ENCODE results near the gene YIF1A. TPM values are rescaled to one million over a fixed set of nuclear protein-coding genes. Genes with fewer than 3 reads are reported as not detected.

YIF1A gene
- total RNA-seq, 4 donors from 2014 or later = 39.4 to 79.3 (median 64.5) TPM

DNA sequence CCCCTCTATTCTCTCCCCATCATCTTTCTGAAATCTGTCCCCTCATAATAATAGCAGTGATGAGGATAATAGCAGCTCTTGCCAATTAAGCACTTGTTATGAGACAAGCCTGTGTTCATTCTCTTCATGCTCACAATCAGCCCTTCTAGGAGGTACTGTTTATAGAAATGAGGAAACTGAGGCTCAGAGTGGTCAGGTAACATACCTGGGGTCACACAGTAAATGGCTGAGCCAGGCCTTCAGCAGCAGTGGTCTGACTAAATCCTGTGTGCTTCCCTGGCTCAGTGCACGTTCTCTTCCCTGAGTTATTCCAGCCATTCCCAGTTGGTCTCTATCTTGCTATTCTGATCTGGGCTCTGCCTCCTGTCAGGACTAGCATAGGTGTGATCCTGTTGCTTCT, 14.7 kb downstream of the YIF1A start:
- no peaks in the 10 kb centered on the region for H3K9me3 ChIP-seq
- H3K36me3 ChIP-seq = peaks cover 0 to 66% of the 10 kb centered on the region in 2 donors
- WGBS, 2 donors (ENCODE audit: low coverage in 1 of 2) = 18 to 67% methylated on average over 1 of the region's 1 CpG
- peaks cover under 1% of the 10 kb centered on the region for H3K27me3 ChIP-seq
- no peak for ATAC-seq
- TF ChIP-seq, protein P1, sequence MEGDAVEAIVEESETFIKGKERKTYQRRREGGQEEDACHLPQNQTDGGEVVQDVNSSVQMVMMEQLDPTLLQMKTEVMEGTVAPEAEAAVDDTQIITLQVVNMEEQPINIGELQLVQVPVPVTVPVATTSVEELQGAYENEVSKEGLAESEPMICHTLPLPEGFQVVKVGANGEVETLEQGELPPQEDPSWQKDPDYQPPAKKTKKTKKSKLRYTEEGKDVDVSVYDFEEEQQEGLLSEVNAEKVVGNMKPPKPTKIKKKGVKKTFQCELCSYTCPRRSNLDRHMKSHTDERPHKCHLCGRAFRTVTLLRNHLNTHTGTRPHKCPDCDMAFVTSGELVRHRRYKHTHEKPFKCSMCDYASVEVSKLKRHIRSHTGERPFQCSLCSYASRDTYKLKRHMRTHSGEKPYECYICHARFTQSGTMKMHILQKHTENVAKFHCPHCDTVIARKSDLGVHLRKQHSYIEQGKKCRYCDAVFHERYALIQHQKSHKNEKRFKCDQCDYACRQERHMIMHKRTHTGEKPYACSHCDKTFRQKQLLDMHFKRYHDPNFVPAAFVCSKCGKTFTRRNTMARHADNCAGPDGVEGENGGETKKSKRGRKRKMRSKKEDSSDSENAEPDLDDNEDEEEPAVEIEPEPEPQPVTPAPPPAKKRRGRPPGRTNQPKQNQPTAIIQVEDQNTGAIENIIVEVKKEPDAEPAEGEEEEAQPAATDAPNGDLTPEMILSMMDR (IDR thresholded peaks at IDR 0.05) = no peak
- TF ChIP-seq POLR2A (IDR thresholded peaks at IDR 0.05) = no peak
- no peak for TF ChIP-seq EP300 (IDR thresholded peaks at IDR 0.05)
- no peak for TF ChIP-seq POLR2AphosphoS5 (IDR thresholded peaks at IDR 0.05)
- no peak overlapping the region for H3K4me3 ChIP-seq
- no peak overlapping the region for H3K27ac ChIP-seq
- peaks cover 2 to 45% (median 21%) of the 10 kb centered on the region in 3 donors for H3K4me1 ChIP-seq

DNA sequence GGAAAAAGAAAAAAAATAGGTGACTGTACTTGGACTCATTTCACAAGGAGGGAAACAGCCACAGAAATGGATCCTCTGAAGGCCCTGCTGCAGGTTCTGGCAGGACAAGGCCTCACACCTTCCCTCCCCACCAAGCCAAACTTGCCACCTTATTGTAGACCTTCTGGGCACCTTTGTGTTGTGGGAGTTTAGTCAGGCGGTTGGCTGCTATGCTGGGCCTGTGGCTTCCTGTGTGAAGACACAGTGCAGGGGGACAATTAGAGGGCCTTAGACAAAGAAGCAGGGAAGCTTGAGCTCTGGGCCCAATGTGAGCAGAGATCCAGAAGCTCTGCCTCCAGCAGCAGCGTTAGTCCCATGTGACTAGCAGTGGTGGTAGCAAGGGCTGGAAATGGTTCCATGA, 16.3 kb downstream of the YIF1A start:
- Histone ChIP-seq H3K27me3 (no peaks in the 10 kb centered on the region), H3K36me3 (peaks cover 0 to 66% of the 10 kb centered on the region in 2 donors), H3K9me3 (no peaks in the 10 kb centered on the region), H3K4me1 (peaks cover 0 to 35% (median 15%) of the 10 kb centered on the region in 3 donors), H3K27ac (no peak overlapping the region), H3K4me3 (no peak overlapping the region)
- TF ChIP-seq, protein P1 (IDR thresholded peaks at IDR 0.05) = no peak
- TF ChIP-seq POLR2A (IDR thresholded peaks at IDR 0.05) = no peak
- TF ChIP-seq EP300 (IDR thresholded peaks at IDR 0.05) = no peak
- no peak for TF ChIP-seq POLR2AphosphoS5 (IDR thresholded peaks at IDR 0.05)
- ATAC-seq = no peak
- WGBS, 2 donors (ENCODE audit: low coverage in 1 of 2) = 86% methylated on average over 1 of the region's 2 CpGs; no CpG with 5 or more reads in 1 of the 2 donors

DNA sequence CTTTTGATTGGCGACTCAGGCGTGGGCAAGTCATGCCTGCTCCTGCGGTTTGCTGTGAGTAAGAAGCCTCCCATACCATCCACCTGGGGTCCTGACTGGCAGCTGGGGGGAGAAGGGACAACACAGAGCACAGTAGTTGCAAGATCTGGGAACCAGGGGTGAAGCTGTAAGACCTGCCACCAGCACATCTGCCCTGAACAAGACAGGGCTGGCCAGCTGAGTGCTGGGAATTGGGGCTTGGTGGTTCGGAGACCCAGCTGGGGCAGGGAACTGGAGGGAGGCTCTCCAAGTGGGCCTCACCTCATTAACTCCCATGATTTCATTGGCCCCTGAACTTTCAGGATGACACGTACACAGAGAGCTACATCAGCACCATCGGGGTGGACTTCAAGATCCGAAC, 17.1 kb downstream of the YIF1A start:
- Histone ChIP-seq H3K4me1 (peaks cover 0 to 36% (median 16%) of the 10 kb centered on the region in 3 donors), H3K9me3 (no peaks in the 10 kb centered on the region), H3K4me3 (no peak overlapping the region), H3K27ac (no peak overlapping the region), H3K36me3 (peaks cover 0 to 62% of the 10 kb centered on the region in 2 donors), H3K27me3 (no peaks in the 10 kb centered on the region)
- no peak for ATAC-seq
- 75% methylated on average over 5 of the region's 7 CpGs; no CpG with 5 or more reads in 1 of the 2 donors for WGBS, 2 donors (ENCODE audit: low coverage in 1 of 2)
- TF ChIP-seq, protein P1 (IDR thresholded peaks at IDR 0.05) = no peak
- TF ChIP-seq POLR2AphosphoS5 (IDR thresholded peaks at IDR 0.05) (no peak), EP300 (IDR thresholded peaks at IDR 0.05) (no peak), POLR2A (IDR thresholded peaks at IDR 0.05) (no peak)

DNA sequence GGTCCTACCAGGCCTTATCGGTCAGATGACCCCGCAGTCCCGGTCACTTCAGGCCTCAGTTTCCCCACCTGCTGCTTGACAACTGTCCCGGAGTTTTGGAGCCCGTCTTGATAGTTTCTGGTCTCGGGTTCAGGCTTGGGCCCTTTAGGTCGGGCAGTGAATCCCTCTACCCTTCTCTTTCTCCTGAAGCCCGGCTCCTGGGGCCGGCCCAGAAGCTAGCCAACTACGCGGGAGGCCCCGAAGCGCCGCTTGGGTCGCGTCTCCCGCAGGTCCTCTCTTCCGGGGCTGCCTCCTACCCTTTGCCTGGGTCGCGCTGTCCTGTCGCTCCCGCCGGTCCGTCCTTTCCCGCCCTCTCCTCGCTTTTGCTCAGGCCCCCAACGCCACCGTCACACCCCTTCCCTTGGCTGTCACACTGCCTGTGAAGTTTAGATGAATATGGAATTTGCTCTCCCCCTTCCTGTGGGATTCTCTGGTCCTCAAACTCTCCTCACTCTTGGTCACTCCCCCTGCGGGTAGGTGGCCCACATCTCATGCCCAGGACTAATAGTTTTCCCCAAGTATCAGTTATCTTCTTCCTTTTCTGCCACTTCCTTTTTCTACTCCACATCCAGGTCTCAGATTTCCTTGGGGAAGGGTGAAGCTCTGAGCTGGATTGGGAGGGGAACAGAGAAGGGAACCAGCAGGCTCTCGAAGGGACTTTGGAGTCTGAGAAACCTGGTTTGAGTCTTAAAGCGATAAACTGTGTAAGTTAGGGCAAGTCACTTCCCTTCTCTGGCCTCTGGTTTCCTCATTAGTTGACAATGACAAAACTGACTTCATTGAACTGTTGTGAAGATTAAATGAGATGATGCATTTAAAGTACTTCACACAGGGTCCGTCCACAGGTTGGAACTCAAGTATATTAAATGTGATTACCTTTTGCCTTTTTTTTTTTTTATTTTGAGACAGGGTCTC, 19.7 kb downstream of the YIF1A start:
- Histone ChIP-seq H3K27me3 (no peaks in the 10 kb centered on the region), H3K9me3 (no peaks in the 10 kb centered on the region), H3K4me1 (peaks cover 0 to 54% (median 22%) of the 10 kb centered on the region in 3 donors), H3K4me3 (peak overlapping the region; percentile 72 to 89), H3K36me3 (peaks cover 0 to 56% of the 10 kb centered on the region in 2 donors), H3K27ac (peak overlapping the region; percentile 91 to 100 (median 96))
- 4 to 7% methylated on average over 10 to 18 of the region's 32 CpGs for WGBS, 2 donors (ENCODE audit: low coverage in 1 of 2)
- TF ChIP-seq POLR2A (IDR thresholded peaks at IDR 0.05) (no peak), EP300 (IDR thresholded peaks at IDR 0.05) (no peak), POLR2AphosphoS5 (IDR thresholded peaks at IDR 0.05) (no peak)
- TF ChIP-seq, protein P1 (IDR thresholded peaks at IDR 0.05) = peak in 1 of 4 experiments; percentile 8
- no peak for ATAC-seq
